ENCODE results near the gene SNRPD2. TPM values are rescaled to one million over a fixed set of nuclear protein-coding genes. Genes with fewer than 3 reads are reported as not detected.

SNRPD2 gene
- polyA plus RNA-seq, 1 experiment = 518 TPM

DNA sequence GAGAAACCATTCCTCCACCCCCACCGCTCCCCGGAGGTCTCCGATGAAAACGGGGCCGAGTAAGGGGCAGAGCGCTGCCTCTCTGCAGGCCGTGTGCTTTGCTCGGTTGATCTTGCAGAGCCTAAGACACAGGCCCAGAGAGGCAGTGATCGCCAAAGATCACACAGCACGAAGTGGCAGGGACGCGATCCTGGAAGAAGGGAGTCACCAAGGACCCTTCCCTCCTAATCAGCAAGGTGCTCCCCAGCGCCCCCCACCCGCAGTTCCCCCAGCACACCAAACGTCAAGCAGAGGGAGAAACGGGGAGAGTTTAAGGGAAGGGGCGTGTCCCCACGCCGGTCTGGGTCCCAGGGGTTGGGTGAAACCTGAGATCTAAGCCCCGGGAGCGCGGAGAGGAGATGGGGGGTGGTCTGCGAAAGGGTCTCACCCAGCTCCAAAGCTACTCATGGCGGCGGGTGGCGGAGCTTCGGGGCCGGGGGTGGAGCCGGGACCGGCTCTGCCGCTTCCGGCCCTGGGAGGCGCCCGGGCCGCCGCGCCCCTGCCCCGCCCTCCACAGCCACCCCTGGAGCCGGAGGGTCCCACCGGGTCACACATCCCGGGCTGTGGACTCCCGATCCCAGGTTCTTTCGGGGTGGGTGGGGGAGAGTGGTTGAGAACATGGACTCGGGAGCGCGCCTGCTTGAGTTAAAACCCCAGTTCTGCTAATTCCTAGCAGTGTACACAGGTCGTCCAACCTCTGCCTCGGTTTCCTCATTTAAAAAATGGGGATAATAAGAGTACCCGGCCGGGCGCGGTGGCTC lies 52.6 kb downstream of the SNRPD2 start, which contains the start of gene EML2:
EML2 (minus strand) TSS at position 468 of the 800 bp plus-strand sequence; CDS start at position 447, 21 bp downstream.
- CTCF ChIA-PET = interaction anchor here (0.6 to 2.0 kb wide), 13 partner anchors 13 to 189 kb away, joined by 3 to 8 read pairs (median 3); no protein-coding TSS in a partner anchor
- peak within 1 kb of the TSS; percentile 84 for H3K4me3 ChIP-seq (ENCODE audit: low read depth, low read length)
- TF ChIP-seq, protein P1, sequence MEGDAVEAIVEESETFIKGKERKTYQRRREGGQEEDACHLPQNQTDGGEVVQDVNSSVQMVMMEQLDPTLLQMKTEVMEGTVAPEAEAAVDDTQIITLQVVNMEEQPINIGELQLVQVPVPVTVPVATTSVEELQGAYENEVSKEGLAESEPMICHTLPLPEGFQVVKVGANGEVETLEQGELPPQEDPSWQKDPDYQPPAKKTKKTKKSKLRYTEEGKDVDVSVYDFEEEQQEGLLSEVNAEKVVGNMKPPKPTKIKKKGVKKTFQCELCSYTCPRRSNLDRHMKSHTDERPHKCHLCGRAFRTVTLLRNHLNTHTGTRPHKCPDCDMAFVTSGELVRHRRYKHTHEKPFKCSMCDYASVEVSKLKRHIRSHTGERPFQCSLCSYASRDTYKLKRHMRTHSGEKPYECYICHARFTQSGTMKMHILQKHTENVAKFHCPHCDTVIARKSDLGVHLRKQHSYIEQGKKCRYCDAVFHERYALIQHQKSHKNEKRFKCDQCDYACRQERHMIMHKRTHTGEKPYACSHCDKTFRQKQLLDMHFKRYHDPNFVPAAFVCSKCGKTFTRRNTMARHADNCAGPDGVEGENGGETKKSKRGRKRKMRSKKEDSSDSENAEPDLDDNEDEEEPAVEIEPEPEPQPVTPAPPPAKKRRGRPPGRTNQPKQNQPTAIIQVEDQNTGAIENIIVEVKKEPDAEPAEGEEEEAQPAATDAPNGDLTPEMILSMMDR (IDR thresholded peaks at IDR 0.05; ENCODE audit: insufficient read depth, low read depth, low read length) = peak; percentile 55
- DNase-seq (ENCODE audit: low read depth) = no peak
- POLR2A ChIA-PET = interaction anchor here (0.6 kb wide), 1 partner anchor 9 kb away, joined by 3 read pairs; no protein-coding TSS in a partner anchor
- H3K36me3 ChIP-seq (ENCODE audit: control insufficient read depth, insufficient read depth, low read length) = peaks cover under 1% of the 10 kb centered on the region; the same call in 1 of the 2 replicates
- H3K27me3 ChIP-seq (ENCODE audit: control insufficient read depth, insufficient read depth, low read length) = no peaks in the 10 kb centered on the region

DNA sequence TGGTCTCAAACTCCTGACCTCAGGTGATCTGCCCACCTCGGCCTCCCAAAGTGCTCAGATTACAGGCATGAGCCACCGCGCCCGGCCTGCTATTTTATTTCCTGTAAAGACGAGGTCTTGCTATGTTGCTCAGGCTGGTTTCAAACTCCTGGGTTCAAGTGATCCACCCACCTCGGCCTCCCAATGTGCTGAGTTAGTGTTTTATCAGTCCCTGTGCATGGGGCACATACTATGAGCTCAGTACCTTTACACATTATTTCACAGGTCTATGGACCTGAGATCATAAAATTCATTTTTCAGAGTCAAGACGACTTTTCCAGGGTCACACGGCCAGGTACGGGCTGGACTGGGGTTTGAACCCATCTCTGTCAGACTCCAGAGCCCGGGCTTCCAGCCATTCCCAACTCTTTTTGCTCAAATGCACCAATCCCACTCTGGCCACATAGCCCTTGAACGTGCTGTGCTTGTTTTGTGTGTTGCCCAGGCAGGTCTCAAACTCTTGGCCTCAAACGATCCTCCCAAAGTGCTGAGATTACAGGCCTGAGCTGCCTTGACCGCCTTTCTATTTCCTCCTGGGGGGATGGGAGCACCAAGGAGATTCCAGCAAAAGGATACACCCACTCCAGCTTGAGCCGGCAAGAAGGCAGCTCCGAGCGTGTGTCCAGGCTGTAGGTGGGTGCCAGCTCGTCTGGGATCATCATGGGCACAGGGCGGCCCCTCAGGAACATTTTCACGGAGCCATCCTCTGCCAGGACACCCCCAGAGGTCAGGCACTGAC lies 53.7 kb downstream of the SNRPD2 start:
- no peak for DNase-seq (ENCODE audit: low read depth)
- TF ChIP-seq, protein P1 (IDR thresholded peaks at IDR 0.05; ENCODE audit: insufficient read depth, low read depth, low read length) = no peak
- ChIA-PET POLR2A (no interaction called here), CTCF (interaction anchor here (0.6 to 2.0 kb wide), 9 partner anchors 26 to 530 kb away, joined by 3 to 6 read pairs (median 3); no protein-coding TSS in a partner anchor)
- Histone ChIP-seq H3K36me3 (ENCODE audit: control insufficient read depth, insufficient read depth, low read length) (peaks cover 2% of the 10 kb centered on the region), H3K27me3 (ENCODE audit: control insufficient read depth, insufficient read depth, low read length) (no peaks in the 10 kb centered on the region), H3K4me3 (ENCODE audit: low read depth, low read length) (peak overlapping the region; percentile 84)

Small RNAs within 50 kb of the gene (small RNA-seq; reads per million reads assigned to genes)
- gene MIR642A (ENCODE audit: insufficient read length, low read depth, low replicate concordance) (7.4 reads per million, percentile 71 among the genes with 10 or more reads in this experiment), gene RN7SL836P (ENCODE audit: insufficient read length, low read depth, low replicate concordance) (not detected)

Other genes starting within 250 kb of the SNRPD2 start
- gene FOSB, start 224.0 kb downstream of the SNRPD2 start, polyA plus RNA-seq (2011; rRNA removed) = 2.6 and 4.5 TPM in 2 replicates
- gene RTN2, start 194.9 kb downstream of the SNRPD2 start, polyA plus RNA-seq (2011; rRNA removed) = 27.3 and 42.3 TPM in 2 replicates
- gene PPM1N, start 193.5 kb downstream of the SNRPD2 start, polyA plus RNA-seq (2011; rRNA removed) = 1.0 and 1.2 TPM in 2 replicates
- 110 and 117 TPM in 2 replicates for gene VASP, start 184.5 kb downstream of the SNRPD2 start, polyA plus RNA-seq (2011; rRNA removed)
- gene OPA3, start 107.2 kb downstream of the SNRPD2 start, polyA plus RNA-seq (2011; rRNA removed) = 10.9 and 15.1 TPM in 2 replicates
- 0.06 and 0.12 TPM in 2 replicates for gene GPR4, start 89.7 kb downstream of the SNRPD2 start, polyA plus RNA-seq (2011; rRNA removed)
- 20.2 and 30.4 TPM in 2 replicates for gene EML2, start 52.6 kb downstream of the SNRPD2 start, polyA plus RNA-seq (2011; rRNA removed)
- gene GIPR, start 23.7 kb downstream of the SNRPD2 start, polyA plus RNA-seq (2011; rRNA removed) = 0.54 and 1.1 TPM in 2 replicates
- gene QPCTL, start 713 bp upstream of the SNRPD2 start, polyA plus RNA-seq (2011; rRNA removed) = 12.6 and 16.8 TPM in 2 replicates
- gene FBXO46, start 38.9 kb upstream of the SNRPD2 start, polyA plus RNA-seq (2011; rRNA removed) = 2.0 and 2.3 TPM in 2 replicates
- not detected in 2 replicates for gene MEIOSIN, start 41.5 kb upstream of the SNRPD2 start, polyA plus RNA-seq (2011; rRNA removed)
- 6.6 and 12.5 TPM in 2 replicates for gene SIX5, start 77.3 kb upstream of the SNRPD2 start, polyA plus RNA-seq (2011; rRNA removed)
- gene DMPK, start 90.5 kb upstream of the SNRPD2 start, polyA plus RNA-seq (2011; rRNA removed) = 86.2 and 131 TPM in 2 replicates
- 20.3 and 28.6 TPM in 2 replicates for gene DMWD, start 100.9 kb upstream of the SNRPD2 start, polyA plus RNA-seq (2011; rRNA removed)
- not detected in 2 replicates for gene RSPH6A, start 123.4 kb upstream of the SNRPD2 start, polyA plus RNA-seq (2011; rRNA removed)
- 45.8 and 60.2 TPM in 2 replicates for gene SYMPK, start 171.2 kb upstream of the SNRPD2 start, polyA plus RNA-seq (2011; rRNA removed)
- not detected in 2 replicates for gene FOXA3, start 172.4 kb upstream of the SNRPD2 start, polyA plus RNA-seq (2011; rRNA removed)
- 7.1 and 11.9 TPM in 2 replicates for gene IRF2BP1, start 194.2 kb upstream of the SNRPD2 start, polyA plus RNA-seq (2011; rRNA removed)
- 1.6 and 1.8 TPM in 2 replicates for gene MYPOP, start 210.7 kb upstream of the SNRPD2 start, polyA plus RNA-seq (2011; rRNA removed)
- not detected in 2 replicates for gene NANOS2, start 222.8 kb upstream of the SNRPD2 start, polyA plus RNA-seq (2011; rRNA removed)

Data from BJ (cell line).